ENCODE measurements around the gene VPS37C. TPM values are rescaled to one million over a fixed set of nuclear protein-coding genes. Genes with fewer than 3 reads are reported as not detected.

The VPS37C gene
- total RNA-seq, 1 experiment from 2014 or later = 25.5 TPM

DNA sequence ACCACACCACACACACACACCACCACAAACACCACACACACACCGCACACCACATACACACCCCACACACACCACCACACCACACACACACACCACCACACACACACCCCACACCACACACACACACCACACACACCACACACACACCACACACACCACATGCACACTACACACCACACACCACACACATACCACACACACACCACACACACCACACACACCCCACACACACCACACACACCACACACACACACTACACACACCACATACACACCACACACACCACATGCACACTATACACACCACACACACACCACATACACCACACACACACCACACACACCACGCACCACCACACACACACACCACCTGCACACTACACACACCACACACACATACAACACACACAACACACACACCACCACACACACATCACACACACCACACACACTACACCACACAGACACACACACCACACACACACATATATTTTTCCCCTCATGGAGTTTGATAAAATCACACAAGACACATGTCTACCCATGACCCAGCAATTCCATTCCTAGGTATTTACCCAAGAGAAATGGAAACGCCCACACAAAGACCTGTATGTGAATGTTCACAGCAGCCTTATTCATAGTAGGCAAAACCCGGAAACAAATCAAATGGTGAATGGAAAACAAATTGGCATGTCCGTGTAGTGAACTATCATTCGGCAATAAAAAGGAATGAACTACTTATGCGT is 44.6 kb downstream of the VPS37C start:
- no peak for DNase-seq
- no peaks in the 10 kb centered on the region; the same call in 1 of the 2 replicates for H3K27me3 ChIP-seq (ENCODE audit: control insufficient read depth, insufficient read depth, low read length)

DNA sequence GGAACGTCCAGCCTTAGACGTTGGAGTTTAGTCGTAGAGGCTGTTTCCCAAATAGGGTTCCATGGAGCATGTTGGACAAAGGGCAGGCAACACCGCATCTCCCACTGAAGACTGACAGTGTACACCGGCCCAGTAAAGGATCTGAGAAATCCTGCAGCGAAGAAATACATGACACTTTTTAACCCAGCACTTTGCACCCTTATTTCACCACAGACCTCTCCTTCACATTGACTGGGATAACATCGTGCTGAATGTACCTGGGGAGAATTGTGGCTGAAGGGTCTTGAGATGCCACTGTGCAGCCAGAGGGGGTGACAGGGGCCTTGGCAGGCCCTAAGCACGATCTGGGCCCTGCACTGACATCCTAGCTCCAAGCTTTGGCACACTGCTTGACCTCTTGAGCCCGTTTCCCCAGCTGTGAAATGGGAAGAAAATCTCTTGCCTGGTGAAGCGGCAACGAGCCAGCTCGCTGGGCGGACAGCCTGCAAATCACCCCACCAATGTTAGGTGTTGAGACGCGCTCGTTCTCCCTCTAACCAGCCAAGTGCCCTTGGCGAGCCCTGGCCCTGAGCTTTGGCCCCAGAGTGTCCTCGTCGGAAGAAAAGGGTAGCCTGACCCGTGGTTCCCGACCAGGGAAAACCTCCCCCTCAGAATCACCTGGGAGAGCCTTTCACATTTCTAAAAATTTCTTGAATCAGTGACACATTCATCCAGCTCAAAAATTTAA is 45.6 kb downstream of the VPS37C start:
- DNase-seq = no peak
- no peaks in the 10 kb centered on the region; the same call in 1 of the 2 replicates for H3K27me3 ChIP-seq (ENCODE audit: control insufficient read depth, insufficient read depth, low read length)
- no peaks in the 10 kb centered on the region for H3K36me3 ChIP-seq (replicated peaks; ENCODE audit: control insufficient read depth, insufficient read depth, low read length)
- H3K4me3 ChIP-seq (ENCODE audit: insufficient read depth, low read depth, low read length) = no peak overlapping the region

More for the DNA sequence above, 44.6 kb downstream of the VPS37C start:
- Histone ChIP-seq H3K4me3 (ENCODE audit: insufficient read depth, low read depth, low read length) (no peak overlapping the region), H3K36me3 (replicated peaks; ENCODE audit: control insufficient read depth, insufficient read depth, low read length) (no peaks in the 10 kb centered on the region)

DNA sequence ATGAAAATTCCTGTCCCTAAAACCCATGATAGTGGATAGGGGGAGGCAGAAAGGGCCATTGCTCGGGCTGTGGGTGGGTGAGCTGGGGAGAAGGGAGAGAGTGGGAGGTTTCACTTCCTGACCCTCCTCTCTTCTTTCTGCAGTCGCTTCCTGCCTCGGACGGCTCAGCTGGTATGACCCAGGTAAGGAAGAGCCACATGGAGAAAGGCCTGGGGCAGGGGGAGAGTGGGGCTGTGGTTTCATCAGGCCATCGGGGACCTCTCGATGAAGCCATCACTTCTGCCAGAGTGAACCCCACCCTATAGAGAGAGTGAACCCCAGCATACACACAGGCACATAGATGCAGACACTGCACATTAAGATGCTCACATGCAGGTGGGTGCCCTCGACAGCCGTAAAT is 46.3 kb downstream of the VPS37C start:
- Histone ChIP-seq H3K27me3 (ENCODE audit: control insufficient read depth, insufficient read depth, low read length) (no peaks in the 10 kb centered on the region; the same call in 1 of the 2 replicates), H3K36me3 (replicated peaks; ENCODE audit: control insufficient read depth, insufficient read depth, low read length) (no peaks in the 10 kb centered on the region), H3K4me3 (ENCODE audit: insufficient read depth, low read depth, low read length) (no peak overlapping the region)
- no peak for DNase-seq

DNA sequence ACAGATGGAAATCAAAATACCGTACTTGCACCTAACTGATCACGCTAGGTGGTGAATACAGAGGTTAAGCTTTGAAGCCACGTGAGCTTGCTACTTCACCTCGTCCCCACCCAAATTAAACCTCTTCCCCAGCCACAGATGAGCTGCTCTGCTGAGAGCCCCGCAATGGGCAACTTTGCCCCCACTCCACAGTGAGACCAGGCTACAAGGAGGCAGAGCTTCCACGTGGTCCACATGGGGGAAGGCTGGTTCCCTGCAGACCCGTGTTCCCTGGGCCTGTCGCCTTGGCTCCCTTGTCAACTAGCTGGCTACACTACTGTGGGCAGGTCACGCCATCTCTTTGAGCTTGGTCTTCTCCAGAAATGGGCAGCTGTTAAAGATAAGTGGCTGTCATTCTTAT is 48.0 kb downstream of the VPS37C start:
- no peak for DNase-seq
- Histone ChIP-seq H3K4me3 (ENCODE audit: insufficient read depth, low read depth, low read length) (no peak overlapping the region), H3K36me3 (replicated peaks; ENCODE audit: control insufficient read depth, insufficient read depth, low read length) (no peaks in the 10 kb centered on the region), H3K27me3 (ENCODE audit: control insufficient read depth, insufficient read depth, low read length) (no peaks in the 10 kb centered on the region; the same call in 1 of the 2 replicates)

DNA sequence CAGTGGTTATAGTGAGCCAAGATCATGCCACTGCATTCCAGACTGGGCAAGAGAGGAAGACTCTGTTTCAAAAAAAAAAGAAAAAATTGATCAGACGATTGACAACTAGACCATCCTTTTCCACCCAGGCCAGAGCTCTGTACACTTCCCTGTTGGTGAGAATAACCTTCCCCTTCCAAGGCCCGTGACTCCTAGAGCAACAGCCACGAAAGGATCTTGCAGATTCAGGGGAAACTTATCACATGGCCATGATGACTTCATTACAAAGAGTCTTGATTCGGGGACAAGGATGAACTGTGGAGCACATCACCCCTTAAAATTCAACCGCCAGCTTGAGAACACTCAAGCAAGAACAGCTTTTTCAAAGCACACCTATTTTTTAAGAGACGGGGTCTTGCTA is 48.7 kb downstream of the VPS37C start:
- no peak for DNase-seq
- no peaks in the 10 kb centered on the region for H3K36me3 ChIP-seq (replicated peaks; ENCODE audit: control insufficient read depth, insufficient read depth, low read length)
- H3K4me3 ChIP-seq (ENCODE audit: insufficient read depth, low read depth, low read length) = no peak overlapping the region
- H3K27me3 ChIP-seq (ENCODE audit: control insufficient read depth, insufficient read depth, low read length) = no peaks in the 10 kb centered on the region; the same call in 1 of the 2 replicates

DNA sequence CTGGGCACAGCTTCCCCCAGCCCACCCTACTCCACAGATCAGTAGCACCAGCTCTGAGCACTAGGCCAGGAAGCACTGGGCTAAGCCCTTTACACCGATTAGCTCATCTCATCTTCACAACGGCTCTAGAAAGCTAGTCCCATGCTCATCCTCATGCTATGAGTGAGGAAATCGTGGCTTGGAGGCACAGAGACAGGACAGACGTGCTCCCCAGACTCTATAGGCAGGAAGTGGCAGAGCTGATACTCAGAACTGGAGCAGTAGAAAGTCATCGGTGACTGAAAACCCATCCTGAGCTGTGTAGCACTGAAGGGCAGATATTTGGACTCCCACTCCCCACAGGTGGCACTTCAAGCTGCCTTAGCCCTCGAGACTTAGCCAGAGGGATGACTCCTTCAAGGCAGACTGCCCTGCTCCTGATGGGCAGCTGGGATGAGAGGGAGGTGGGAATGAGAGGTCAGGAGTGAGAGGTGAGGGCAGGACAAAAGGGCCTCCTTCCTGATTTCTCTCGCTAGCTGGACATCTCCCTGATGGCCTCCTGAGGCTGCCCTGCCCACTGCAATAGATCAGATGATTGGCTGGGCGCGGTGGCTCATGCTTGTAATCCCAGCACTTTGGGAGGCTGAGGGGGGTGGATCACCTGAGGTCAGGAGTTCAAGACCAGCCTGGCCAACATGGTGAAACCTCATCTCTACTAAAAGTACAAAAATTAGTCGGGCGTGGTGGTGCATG is 49.3 kb downstream of the VPS37C start:
- Histone ChIP-seq H3K36me3 (replicated peaks; ENCODE audit: control insufficient read depth, insufficient read depth, low read length) (no peaks in the 10 kb centered on the region), H3K27me3 (ENCODE audit: control insufficient read depth, insufficient read depth, low read length) (no peaks in the 10 kb centered on the region; the same call in 1 of the 2 replicates), H3K4me3 (ENCODE audit: insufficient read depth, low read depth, low read length) (no peak overlapping the region)
- DNase-seq = peak; percentile 14

DNA sequence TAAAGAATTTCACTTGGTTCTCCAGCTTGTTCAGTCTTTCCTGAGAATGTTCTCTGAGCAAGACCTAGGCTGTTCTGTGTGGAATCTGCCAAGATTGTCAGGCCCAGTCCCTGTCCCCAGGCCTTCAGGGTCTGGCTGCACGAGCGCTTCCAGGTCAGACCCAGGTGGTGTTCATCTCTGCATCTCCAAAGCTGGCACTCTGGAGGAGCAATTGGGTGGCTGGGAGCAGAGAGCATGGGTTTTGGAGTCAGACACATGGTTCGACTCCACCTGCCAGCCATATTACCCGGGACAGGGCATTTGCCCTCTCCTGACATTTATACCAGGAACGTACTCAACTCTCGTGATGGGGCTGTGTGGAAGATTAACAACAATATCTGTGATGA is 50.2 kb downstream of the VPS37C start:
- Histone ChIP-seq H3K4me3 (ENCODE audit: insufficient read depth, low read depth, low read length) (no peak overlapping the region), H3K27me3 (ENCODE audit: control insufficient read depth, insufficient read depth, low read length) (no peaks in the 10 kb centered on the region; the same call in 1 of the 2 replicates), H3K36me3 (replicated peaks; ENCODE audit: control insufficient read depth, insufficient read depth, low read length) (no peaks in the 10 kb centered on the region)
- no peak for DNase-seq

DNA sequence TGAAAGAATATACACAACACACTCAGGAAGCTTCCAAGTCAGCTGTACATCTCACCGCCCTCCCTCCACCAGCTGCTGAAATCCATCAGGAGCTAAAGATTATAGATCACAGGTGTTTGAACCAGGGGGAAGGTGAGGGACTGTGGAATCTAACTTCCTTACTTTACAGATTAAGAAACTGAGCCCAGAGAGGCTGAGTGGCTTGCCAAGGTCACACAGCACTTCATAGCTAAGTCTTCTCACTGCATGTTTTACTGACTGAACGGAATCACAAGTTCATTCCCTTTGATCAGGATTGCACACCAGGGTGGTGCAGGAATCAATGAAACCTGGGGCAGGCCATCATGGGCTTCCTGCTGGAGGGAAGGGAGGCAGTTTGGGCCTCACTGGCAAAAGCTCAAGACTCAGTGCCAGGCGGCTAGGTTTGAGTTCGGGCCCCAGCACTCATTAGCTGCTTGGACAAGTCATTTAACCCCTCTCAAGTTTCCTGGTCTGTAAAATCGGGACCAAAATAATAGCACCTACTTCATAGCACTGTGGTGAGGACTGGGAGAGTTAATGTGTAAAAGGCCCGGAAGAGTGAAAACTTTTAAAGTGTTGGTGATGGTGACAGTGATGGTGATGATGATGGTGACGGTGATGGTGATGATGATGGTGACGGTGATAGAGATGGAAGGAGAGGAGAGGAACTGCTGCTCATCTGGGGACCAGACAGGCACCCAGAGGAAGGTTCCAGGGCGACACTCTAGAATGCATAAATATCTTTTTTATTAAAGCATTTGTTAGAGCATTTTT is 50.8 kb downstream of the VPS37C start:
- H3K4me3 ChIP-seq (ENCODE audit: insufficient read depth, low read depth, low read length) = no peak overlapping the region
- DNase-seq = peak; percentile 10
- H3K36me3 ChIP-seq (replicated peaks; ENCODE audit: control insufficient read depth, insufficient read depth, low read length) = no peaks in the 10 kb centered on the region
- H3K27me3 ChIP-seq (ENCODE audit: control insufficient read depth, insufficient read depth, low read length) = no peaks in the 10 kb centered on the region; the same call in 1 of the 2 replicates

DNA sequence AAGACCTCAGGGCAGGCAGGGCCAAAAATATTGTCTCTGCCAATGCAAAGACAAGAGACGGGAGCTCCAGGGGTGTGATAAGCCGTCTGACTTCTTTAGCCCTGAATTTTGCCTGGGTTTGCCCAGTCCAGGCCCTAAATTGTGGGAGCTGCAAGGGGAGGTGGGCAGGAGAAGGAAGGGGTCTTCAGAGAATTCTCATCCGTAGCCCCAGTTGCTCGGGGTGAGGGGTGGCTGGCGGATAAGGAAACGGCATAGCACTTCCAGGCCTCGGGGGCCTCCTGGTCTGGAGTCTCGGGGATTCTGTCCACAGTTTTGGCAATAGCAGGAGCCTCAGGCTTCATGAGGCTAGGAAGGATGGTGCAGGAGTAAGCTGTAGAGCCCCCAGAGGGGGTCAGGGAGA is 51.6 kb downstream of the VPS37C start:
- Histone ChIP-seq H3K36me3 (replicated peaks; ENCODE audit: control insufficient read depth, insufficient read depth, low read length) (no peaks in the 10 kb centered on the region), H3K27me3 (ENCODE audit: control insufficient read depth, insufficient read depth, low read length) (no peaks in the 10 kb centered on the region), H3K4me3 (ENCODE audit: insufficient read depth, low read depth, low read length) (no peak overlapping the region)
- peak; percentile 26 for DNase-seq

DNA sequence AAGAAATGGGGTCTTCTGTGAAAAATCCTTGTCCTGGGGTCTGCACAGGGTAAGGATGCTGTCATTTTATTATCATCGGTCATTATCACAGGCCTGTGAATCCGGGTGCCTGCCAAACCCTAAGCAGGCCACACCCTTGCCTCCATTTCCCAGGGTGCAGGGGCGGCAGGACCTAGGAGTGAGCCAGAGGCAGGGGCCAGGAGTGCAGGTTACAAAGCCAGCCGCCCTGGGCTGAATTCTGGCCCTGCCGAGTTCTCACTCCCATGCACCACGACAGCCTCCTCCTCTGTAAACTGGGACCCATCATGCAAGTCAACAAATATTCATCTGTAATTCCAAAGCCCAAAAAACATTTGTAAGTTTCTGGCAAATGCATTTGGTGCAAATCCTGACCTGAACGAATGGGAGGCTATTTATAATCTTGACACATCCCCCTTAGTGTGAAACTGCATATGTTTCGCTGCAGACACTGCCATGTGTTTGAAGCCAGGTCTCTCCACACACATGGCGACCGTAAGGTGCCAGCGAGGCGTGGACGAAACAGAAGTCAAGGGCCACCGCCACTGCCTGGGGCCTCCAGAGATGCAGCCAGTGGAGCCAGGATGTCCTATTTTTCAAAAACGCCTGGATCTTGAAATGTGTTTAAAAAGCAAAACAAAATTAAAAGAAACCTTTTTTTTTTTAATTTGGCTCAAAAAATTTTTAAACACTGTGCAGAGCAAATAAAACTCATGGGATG is 52.2 kb downstream of the VPS37C start:
- H3K27me3 ChIP-seq (ENCODE audit: control insufficient read depth, insufficient read depth, low read length) = no peaks in the 10 kb centered on the region
- DNase-seq = peak; percentile 34
- no peak overlapping the region for H3K4me3 ChIP-seq (ENCODE audit: insufficient read depth, low read depth, low read length)
- H3K36me3 ChIP-seq (replicated peaks; ENCODE audit: control insufficient read depth, insufficient read depth, low read length) = no peaks in the 10 kb centered on the region

DNA sequence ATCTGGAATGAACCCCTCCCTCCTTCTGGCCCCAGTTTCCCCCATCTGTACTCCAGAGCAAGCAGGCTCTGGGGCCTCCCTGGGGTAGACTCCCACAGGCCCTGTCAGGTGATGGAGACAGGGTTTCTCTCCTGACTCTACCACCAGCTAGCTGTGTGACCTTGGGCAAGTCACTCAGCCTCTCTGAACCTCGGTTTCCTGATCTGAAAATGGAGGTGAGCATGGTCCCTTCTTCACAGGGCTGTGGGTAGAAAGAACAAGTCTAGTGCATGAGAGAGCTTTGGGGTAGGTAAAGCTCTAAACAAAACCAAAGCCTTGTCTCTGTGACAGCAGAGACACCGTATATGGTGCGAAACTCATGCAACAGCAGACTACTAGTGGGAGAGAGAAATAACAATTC is 53.3 kb downstream of the VPS37C start:
- DNase-seq = peak; percentile 18
- H3K36me3 ChIP-seq (replicated peaks; ENCODE audit: control insufficient read depth, insufficient read depth, low read length) = no peaks in the 10 kb centered on the region

DNA sequence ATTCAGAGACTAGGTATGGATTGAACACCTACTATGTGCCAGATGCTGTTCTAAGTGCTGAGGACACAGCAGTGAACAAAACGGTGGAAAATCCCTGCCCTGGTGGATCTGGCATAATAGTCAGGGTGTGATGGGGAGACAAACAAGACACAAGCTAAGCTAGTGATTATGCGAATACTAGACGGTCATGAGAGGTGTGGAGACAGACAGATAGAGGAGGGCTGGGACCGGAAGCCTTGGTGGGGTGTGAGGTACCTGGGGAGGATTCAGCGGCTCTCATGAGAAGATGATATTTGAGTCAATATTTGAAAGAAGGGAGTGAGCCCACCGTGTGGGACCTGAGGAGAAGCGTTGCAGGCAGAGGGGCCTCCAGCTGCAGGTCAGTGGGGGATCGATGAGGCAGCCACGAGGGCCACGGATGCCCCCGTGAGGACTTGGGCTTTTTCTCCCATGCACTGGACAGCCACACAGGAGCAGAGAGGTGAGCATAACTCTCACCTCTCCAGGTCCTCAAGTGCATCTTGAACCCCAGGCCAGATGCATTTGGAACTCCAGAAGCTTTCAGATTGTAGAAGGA is 54.2 kb downstream of the VPS37C start:
- H3K4me3 ChIP-seq (ENCODE audit: insufficient read depth, low read depth, low read length) = no peak overlapping the region
- no peaks in the 10 kb centered on the region for H3K36me3 ChIP-seq (replicated peaks; ENCODE audit: control insufficient read depth, insufficient read depth, low read length)
- DNase-seq = no peak
- no peaks in the 10 kb centered on the region for H3K27me3 ChIP-seq (ENCODE audit: control insufficient read depth, insufficient read depth, low read length)

More for the DNA sequence above, 53.3 kb downstream of the VPS37C start:
- no peak overlapping the region for H3K4me3 ChIP-seq (ENCODE audit: insufficient read depth, low read depth, low read length)
- H3K27me3 ChIP-seq (ENCODE audit: control insufficient read depth, insufficient read depth, low read length) = no peaks in the 10 kb centered on the region

DNA sequence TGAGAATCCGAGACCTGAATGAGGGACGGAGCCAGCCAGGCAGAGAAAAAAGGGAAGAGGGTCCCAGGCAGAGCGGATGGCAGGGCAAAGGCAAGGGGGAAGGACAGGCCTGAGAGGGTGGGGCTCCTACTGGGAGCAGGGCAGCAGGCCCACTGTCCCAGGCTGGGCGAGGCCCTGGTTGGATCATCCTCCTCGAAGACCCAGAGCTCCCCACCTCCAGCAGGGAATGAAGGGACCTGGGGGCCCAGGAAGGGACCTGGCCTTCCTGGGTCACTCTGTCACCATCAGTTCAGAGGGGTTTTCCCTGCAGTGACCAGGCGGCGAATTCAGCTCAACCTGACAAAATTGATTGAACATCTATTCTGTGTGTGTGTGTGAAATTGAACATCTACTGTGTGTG is 54.9 kb downstream of the VPS37C start:
- peak; percentile 32 for DNase-seq

More for the DNA sequence above, 54.9 kb downstream of the VPS37C start:
- Histone ChIP-seq H3K27me3 (ENCODE audit: control insufficient read depth, insufficient read depth, low read length) (no peaks in the 10 kb centered on the region), H3K36me3 (replicated peaks; ENCODE audit: control insufficient read depth, insufficient read depth, low read length) (no peaks in the 10 kb centered on the region), H3K4me3 (ENCODE audit: insufficient read depth, low read depth, low read length) (no peak overlapping the region)

Measured in H7 (cell line).